IMR-90 (cell line): Measurements from ENCODE around the gene DCC. TPM values are rescaled to one million over a fixed set of nuclear protein-coding genes. Genes with fewer than 3 reads are reported as not detected.

Experiments used
- ATAC-seq: fragments of 200-7000 bp; cut with Tn5 transposase; 2 replicates; pipeline ENCODE4 v1.9.1; 2020; ENCODE audit warnings: low read depth, mild to moderate bottlenecking, moderate library complexity
- BruUV-seq: library from RNA; stranded (reverse); fragments of 400-500 nt; replicated peaks from 2 replicates; lab custom pipeline; 2021; lab: Mats Ljungman, UMichigan
- CTCF ChIA-PET: fragments of 300-600 bp; formaldehyde crosslinking; extraction: SDS; loops from one replicate; lab custom pipeline; 2021; ENCODE audit warnings: antibody characterized with exemption; lab: Yijun Ruan, JAX
- POLR2A ChIA-PET: fragments of 300-600 bp; sonication (Branson Sonifier 250); formaldehyde crosslinking; loops from one replicate; lab custom pipeline; 2022; ENCODE audit warnings: antibody characterized with exemption; ENCODE audit not compliant: unreplicated experiment; lab: Charles Lee
- DNase-seq: peaks from one replicate; pipeline ENCODE4 v3.0.0; 2013
- H2AFZ ChIP-seq: replicated peaks from 2 replicates; pipeline ENCODE3; 2013; ENCODE audit warnings: low read length, mild to moderate bottlenecking; ENCODE audit not compliant: poor library complexity
- H2AK5ac ChIP-seq: 2 replicates; pipeline ENCODE4 v1.6.1; 2013; ENCODE audit warnings: low read depth, low read length, inconsistent platforms
- H2AK9ac ChIP-seq: replicated peaks from 2 replicates; pipeline ENCODE3; 2013; ENCODE audit warnings: mild to moderate bottlenecking, low read depth, low read length, moderate library complexity; ENCODE audit not compliant: poor library complexity
- H2BK120ac ChIP-seq: 2 replicates; pipeline ENCODE4 v1.6.1; 2013; ENCODE audit warnings: low read depth, low read length, inconsistent platforms
- H2BK15ac ChIP-seq: 3 replicates; pipeline ENCODE4 v1.6.1; 2013; ENCODE audit warnings: low read depth, low read length, inconsistent platforms
- H2BK20ac ChIP-seq: 2 replicates; pipeline ENCODE4 v1.6.1; 2013; ENCODE audit warnings: low read depth, mild to moderate bottlenecking, inconsistent platforms, low read length, moderate library complexity
- H2BK5ac ChIP-seq: 2 replicates; pipeline ENCODE4 v1.6.1; 2013; ENCODE audit warnings: mild to moderate bottlenecking, low read depth, low read length, inconsistent platforms; ENCODE audit not compliant: poor library complexity, severe bottlenecking
- H3K14ac ChIP-seq: replicated peaks from 2 replicates; pipeline ENCODE4 v1.6.1; 2013; ENCODE audit warnings: low read depth, low read length, inconsistent platforms
- H3K18ac ChIP-seq: 2 replicates; pipeline ENCODE4 v1.6.1; 2013; ENCODE audit warnings: low read depth, low read length, control low read depth
- H3K23ac ChIP-seq: 2 replicates; pipeline ENCODE4 v1.6.1; 2013; ENCODE audit warnings: low read depth, low read length, inconsistent platforms
- H3K27ac ChIP-seq: 2 replicates; pipeline ENCODE4 v1.5.1; 2013; ENCODE audit warnings: mild to moderate bottlenecking, control low read depth, low read length; ENCODE audit not compliant: insufficient read depth
- H3K27me3 ChIP-seq: 2 replicates; pipeline ENCODE4 v1.6.1; 2013; ENCODE audit warnings: low read length; ENCODE audit not compliant: control insufficient read depth, insufficient read depth
- H3K36me3 ChIP-seq: 2 replicates; pipeline ENCODE4 v1.6.1; 2013; ENCODE audit warnings: low read length, mixed read lengths; ENCODE audit not compliant: control insufficient read depth, insufficient read depth
- H3K4ac ChIP-seq: 2 replicates; pipeline ENCODE4 v1.6.1; 2013; ENCODE audit warnings: low read depth, low read length, inconsistent platforms
- H3K4me1 ChIP-seq: 2 replicates; pipeline ENCODE4 v1.6.1; 2013; ENCODE audit warnings: low read length, mixed read lengths; ENCODE audit not compliant: control insufficient read depth, insufficient read depth
- H3K4me2 ChIP-seq: 2 replicates; pipeline ENCODE4 v1.6.1; 2013; ENCODE audit warnings: low read depth, mild to moderate bottlenecking, control low read depth, low read length, moderate library complexity
- H3K4me3 ChIP-seq: 2 replicates; pipeline ENCODE4 v1.5.1; 2013; ENCODE audit warnings: low read depth, mild to moderate bottlenecking, control low read depth, low read length, moderate library complexity; ENCODE audit not compliant: insufficient read depth
- H3K56ac ChIP-seq: 2 replicates; pipeline ENCODE4 v1.6.1; 2013; ENCODE audit warnings: low read length, inconsistent platforms; ENCODE audit not compliant: insufficient read depth; ENCODE audit errors: extremely low read depth
- H3K79me1 ChIP-seq, 2 experiments: 2 replicates each; pipeline ENCODE4 v1.6.1; 2013; ENCODE audit warnings: low read length in 2 of 2, inconsistent platforms in 1 of 2, low read depth in 1 of 2
- H3K9ac ChIP-seq: 2 replicates; pipeline ENCODE4 v1.6.1; 2013; ENCODE audit warnings: low read depth, low read length, control low read depth
- H3K9me1 ChIP-seq: 2 replicates; pipeline ENCODE4 v1.6.1; 2013; ENCODE audit warnings: low read length, inconsistent platforms; ENCODE audit not compliant: insufficient read depth
- H3K9me3 ChIP-seq: 2 replicates; pipeline ENCODE4 v1.6.1; 2013; ENCODE audit warnings: low read length; ENCODE audit not compliant: control insufficient read depth, insufficient read depth
- H4K20me1 ChIP-seq: 2 replicates; pipeline ENCODE4 v1.6.1; 2013; ENCODE audit warnings: low read length, inconsistent platforms; ENCODE audit not compliant: insufficient read depth
- H4K5ac ChIP-seq: 2 replicates; pipeline ENCODE4 v1.6.1; 2013; ENCODE audit warnings: mild to moderate bottlenecking, low read depth, low read length, control low read depth
- H4K8ac ChIP-seq, 2 experiments: 2 replicates each; pipeline ENCODE4 v1.6.1; 2013; ENCODE audit warnings: low read depth in 2 of 2, low read length in 2 of 2, control low read depth in 1 of 2, inconsistent platforms in 1 of 2
- H4K91ac ChIP-seq: 2 replicates; pipeline ENCODE4 v1.6.1; 2013; ENCODE audit warnings: low read depth, low read length, inconsistent platforms; ENCODE audit not compliant: insufficient read depth
- MAZ ChIP-seq: IDR thresholded peaks from 2 replicates; pipeline ENCODE4 v1.6.1; 2012; ENCODE audit warnings: low read depth, mild to moderate bottlenecking, low read length, improper control_type of control experiment, moderate library complexity, borderline replicate concordance
- MXI1 ChIP-seq: IDR thresholded peaks from 2 replicates; pipeline ENCODE4 v1.6.1; 2012; ENCODE audit warnings: low read depth, mild to moderate bottlenecking, low read length, moderate library complexity, borderline replicate concordance
- POLR2A ChIP-seq: IDR thresholded peaks from 2 replicates; pipeline ENCODE4 v1.6.1; 2012; ENCODE audit warnings: mild to moderate bottlenecking, low read depth, low read length
- RCOR1 ChIP-seq: IDR thresholded peaks from 2 replicates; pipeline ENCODE4 v1.6.1; 2012; ENCODE audit warnings: mild to moderate bottlenecking, low read length, improper control_type of control experiment; ENCODE audit not compliant: insufficient replicate concordance
- RFX5 ChIP-seq: IDR thresholded peaks from 2 replicates; pipeline ENCODE4 v1.8.0; 2012; ENCODE audit warnings: low read depth, mild to moderate bottlenecking, low read length, moderate library complexity
- SMC3 ChIP-seq: fragments of 150-350 bp; IDR thresholded peaks from 2 replicates; pipeline ENCODE4 v1.6.1; 2016; ENCODE audit warnings: low read depth, mild to moderate bottlenecking, antibody characterized with exemption, low read length, moderate library complexity
- WGBS, 2 experiments: methylation state at CpG; one replicate each; pipeline versions ENCODE4 v1.1.5 to v1.1.7; 2013; ENCODE audit warnings: missing lambda C conversion rate in 2 of 2; ENCODE audit not compliant: insufficient read length in 1 of 2; ENCODE audit errors: extremely low coverage in 2 of 2; 5-methylcytosine and 5-hydroxymethylcytosine counted together
- dilution Hi-C: fragments of 300-500 bp; cut with HindIII; formaldehyde crosslinking; loops from one replicate; pipeline ENCODE4 v1.14.3; 2018; ENCODE audit warnings: low sequenced_read_pairs; ENCODE audit not compliant: unreplicated experiment
- in situ Hi-C: fragments of 300-500 bp; cut with MboI; formaldehyde crosslinking; loops from 3 replicates; pipeline ENCODE4 v1.14.3; 2019; ENCODE audit warnings: low sequenced_read_pairs, inconsistent platforms, mixed read lengths
- intact Hi-C: fragments of 100-400 bp; cut with micrococcal nuclease; formaldehyde crosslinking; loops from 2 replicates; pipeline ENCODE4 v1.10.0; 2022
- polyA plus RNA-seq, 3 experiments: library from polyadenylated mRNA; depleted of rRNA; stranded (reverse); fragments of >200 nt; gene quantifications; 2 replicates each; pipeline ENCODE4 v1.2.3, GENCODE V29; 2012; ENCODE audit warnings: low replicate concordance in 1 of 3
- total RNA-seq: library from RNA; depleted of rRNA; stranded (reverse); fragments of >200 nt; gene quantifications from 2 replicates; pipeline ENCODE4 v1.2.3, GENCODE V29; 2012
- TF ChIP-seq, protein P1 (sequence below): fragments of 150-350 bp; IDR thresholded peaks from 2 replicates; pipeline ENCODE4 v1.6.1; 2017; ENCODE audit warnings: mild to moderate bottlenecking, antibody characterized with exemption, low read length, low read depth
- TF ChIP-seq, protein P2 (sequence below): fragments of 150-350 bp; IDR thresholded peaks from 2 replicates; pipeline ENCODE4 v1.6.1; 2016; ENCODE audit warnings: low read depth, mild to moderate bottlenecking, low read length, moderate library complexity, borderline replicate concordance
- TF ChIP-seq, protein P3 (sequence below): conservative IDR thresholded peaks from 2 replicates; pipeline ENCODE4 v1.5.1; 2012; ENCODE audit warnings: mild to moderate bottlenecking, low read depth, low read length, improper control_type of control experiment

DCC gene
- total and polyA plus RNA-seq, 2 of the 4 experiments (the other 2 are of a cell fraction): 0.31 to 0.54 TPM

DNA sequence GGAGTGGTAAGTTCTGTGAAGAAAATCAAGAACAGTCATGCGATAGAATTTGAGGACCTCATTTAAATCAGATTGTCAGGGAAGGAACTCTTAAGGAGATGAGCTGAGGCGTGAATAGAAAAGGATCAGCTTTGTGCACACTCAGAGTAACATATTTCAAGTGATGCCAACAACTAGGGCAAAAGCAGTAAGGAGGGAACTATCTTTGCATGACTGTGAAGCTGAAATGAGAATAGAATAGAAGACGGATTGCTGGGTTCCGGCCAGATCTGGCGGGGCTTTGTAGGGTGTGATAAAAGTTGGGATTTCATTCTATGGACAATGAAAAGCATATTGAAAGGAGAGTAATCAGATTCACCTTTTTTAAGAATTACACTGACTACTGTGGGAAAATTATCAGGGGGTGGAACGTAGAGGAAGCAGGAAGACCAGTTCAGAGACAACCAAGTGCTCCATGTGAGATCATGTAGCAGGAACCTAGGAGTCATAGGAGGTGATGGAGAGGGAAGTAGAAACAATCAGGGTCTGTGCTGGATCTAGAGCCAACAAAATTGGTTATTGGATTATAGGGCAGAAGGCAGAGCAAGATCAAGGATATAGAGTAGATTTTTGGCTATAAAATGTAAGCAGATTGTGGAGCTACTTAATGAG is 884.3 kb downstream of the DCC start:
- in situ Hi-C loops: no loop called here
- H4K91ac ChIP-seq: no peak overlapping the region

More for the DNA sequence above, 884.3 kb downstream of the DCC start:
- ChIA-PET CTCF (no interaction called here), POLR2A (no interaction called here)
- no peak overlapping the region for H2AK9ac ChIP-seq
- no peak overlapping the region for H3K4ac ChIP-seq
- no peaks in the 10 kb centered on the region; the same call in 1 of the 2 replicates for H3K9me3 ChIP-seq
- H3K4me2 ChIP-seq: no peak overlapping the region
- no peaks in the 10 kb centered on the region for H3K9me1 ChIP-seq
- no peak for DNase-seq
- no peak overlapping the region for H2BK15ac ChIP-seq
- no peaks in the 10 kb centered on the region for H4K20me1 ChIP-seq
- no peak overlapping the region for H3K14ac ChIP-seq
- no peak overlapping the region for H2BK120ac ChIP-seq
- H2BK5ac ChIP-seq: no peak overlapping the region
- BruUV-seq: no TSS peak
- ATAC-seq: no peak
- no peak overlapping the region for H3K4me3 ChIP-seq
- H3K27me3 ChIP-seq: no peaks in the 10 kb centered on the region
- no peak overlapping the region for H2BK20ac ChIP-seq
- WGBS, 2 experiments: 60% methylated on average over 1 of the region's 6 CpGs; no CpG with 5 or more reads in 1 of the 2 experiments
- H3K79me1 ChIP-seq: no peaks in the 10 kb centered on the region
- H2AK5ac ChIP-seq: no peak overlapping the region
- dilution Hi-C loops: no loop called here
- no peak overlapping the region for H3K9ac ChIP-seq
- TF ChIP-seq, protein P1, sequence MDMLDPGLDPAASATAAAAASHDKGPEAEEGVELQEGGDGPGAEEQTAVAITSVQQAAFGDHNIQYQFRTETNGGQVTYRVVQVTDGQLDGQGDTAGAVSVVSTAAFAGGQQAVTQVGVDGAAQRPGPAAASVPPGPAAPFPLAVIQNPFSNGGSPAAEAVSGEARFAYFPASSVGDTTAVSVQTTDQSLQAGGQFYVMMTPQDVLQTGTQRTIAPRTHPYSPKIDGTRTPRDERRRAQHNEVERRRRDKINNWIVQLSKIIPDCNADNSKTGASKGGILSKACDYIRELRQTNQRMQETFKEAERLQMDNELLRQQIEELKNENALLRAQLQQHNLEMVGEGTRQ: no peak
- TF ChIP-seq RFX5: no peak
- TF ChIP-seq MAZ: no peak
- TF ChIP-seq SMC3: no peak
- no peak for TF ChIP-seq POLR2A
- no peak for TF ChIP-seq RCOR1
- TF ChIP-seq, protein P2, sequence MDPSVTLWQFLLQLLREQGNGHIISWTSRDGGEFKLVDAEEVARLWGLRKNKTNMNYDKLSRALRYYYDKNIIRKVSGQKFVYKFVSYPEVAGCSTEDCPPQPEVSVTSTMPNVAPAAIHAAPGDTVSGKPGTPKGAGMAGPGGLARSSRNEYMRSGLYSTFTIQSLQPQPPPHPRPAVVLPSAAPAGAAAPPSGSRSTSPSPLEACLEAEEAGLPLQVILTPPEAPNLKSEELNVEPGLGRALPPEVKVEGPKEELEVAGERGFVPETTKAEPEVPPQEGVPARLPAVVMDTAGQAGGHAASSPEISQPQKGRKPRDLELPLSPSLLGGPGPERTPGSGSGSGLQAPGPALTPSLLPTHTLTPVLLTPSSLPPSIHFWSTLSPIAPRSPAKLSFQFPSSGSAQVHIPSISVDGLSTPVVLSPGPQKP: no peak
- no peak for TF ChIP-seq MXI1
- TF ChIP-seq, protein P3, sequence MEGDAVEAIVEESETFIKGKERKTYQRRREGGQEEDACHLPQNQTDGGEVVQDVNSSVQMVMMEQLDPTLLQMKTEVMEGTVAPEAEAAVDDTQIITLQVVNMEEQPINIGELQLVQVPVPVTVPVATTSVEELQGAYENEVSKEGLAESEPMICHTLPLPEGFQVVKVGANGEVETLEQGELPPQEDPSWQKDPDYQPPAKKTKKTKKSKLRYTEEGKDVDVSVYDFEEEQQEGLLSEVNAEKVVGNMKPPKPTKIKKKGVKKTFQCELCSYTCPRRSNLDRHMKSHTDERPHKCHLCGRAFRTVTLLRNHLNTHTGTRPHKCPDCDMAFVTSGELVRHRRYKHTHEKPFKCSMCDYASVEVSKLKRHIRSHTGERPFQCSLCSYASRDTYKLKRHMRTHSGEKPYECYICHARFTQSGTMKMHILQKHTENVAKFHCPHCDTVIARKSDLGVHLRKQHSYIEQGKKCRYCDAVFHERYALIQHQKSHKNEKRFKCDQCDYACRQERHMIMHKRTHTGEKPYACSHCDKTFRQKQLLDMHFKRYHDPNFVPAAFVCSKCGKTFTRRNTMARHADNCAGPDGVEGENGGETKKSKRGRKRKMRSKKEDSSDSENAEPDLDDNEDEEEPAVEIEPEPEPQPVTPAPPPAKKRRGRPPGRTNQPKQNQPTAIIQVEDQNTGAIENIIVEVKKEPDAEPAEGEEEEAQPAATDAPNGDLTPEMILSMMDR: no peak
- H3K4me1 ChIP-seq: no peaks in the 10 kb centered on the region
- no peak overlapping the region for H4K8ac ChIP-seq
- no peak overlapping the region for H4K5ac ChIP-seq
- intact Hi-C loops: no loop called here
- H3K18ac ChIP-seq: no peak overlapping the region
- no peaks in the 10 kb centered on the region for H3K36me3 ChIP-seq
- no peak overlapping the region for H2AFZ ChIP-seq
- no peak overlapping the region for H3K23ac ChIP-seq
- no peak overlapping the region for H3K56ac ChIP-seq
- H3K27ac ChIP-seq: no peak overlapping the region
